Thyroid gland (tissue), 4 donors: Measurements from ENCODE around the gene RHBDD2. TPM values are rescaled to one million over a fixed set of nuclear protein-coding genes. Genes with fewer than 3 reads are reported as not detected.

ENCODE experiments used
- DNase-seq, 2 donors: peaks; one replicate each; pipeline ENCODE4 v3.0.0-alpha.2; 2019
- H3K27ac ChIP-seq, 3 donors: fragments of 200-600 bp; sonication (generic); 1 replicate in 2 of 3; 2 replicates in 1 of 3; pipeline ENCODE4 v1.5.1; 2016 to 2019; ENCODE audit warnings: mild to moderate bottlenecking in 1 of 3, moderate library complexity in 1 of 3
- H3K27me3 ChIP-seq: fragments of 200-600 bp; sonication (generic); one replicate; pipeline ENCODE4 v1.5.1; 2019
- H3K36me3 ChIP-seq, 2 donors: fragments of 200-600 bp; sonication (generic); one replicate each; pipeline ENCODE4 v1.5.1; 2016 to 2019
- H3K4me1 ChIP-seq, 2 donors: fragments of 200-600 bp; sonication (generic); one replicate each; pipeline ENCODE4 v1.5.1; 2017 to 2019
- H3K4me3 ChIP-seq, 3 donors: fragments of 200-600 bp; sonication (generic); replicated peaks in 1 of 3; 1 replicate in 2 of 3; 2 replicates in 1 of 3; pipeline ENCODE4 v1.5.1; 2016; ENCODE audit warnings: mild to moderate bottlenecking in 1 of 3
- H3K9me3 ChIP-seq: fragments of 200-600 bp; sonication (generic); one replicate; pipeline ENCODE4 v1.5.1; 2017
- CTCF ChIP-seq, 6 experiments: fragments of 200-600 bp in 3 of 6; fragments of 450-650 bp in 3 of 6; sonication (generic) in 3 of 6; IDR thresholded peaks; one replicate each; pipeline ENCODE4 v1.5.1; 2016 to 2019; ENCODE audit warnings: antibody characterized with exemption in 6 of 6, mild to moderate bottlenecking in 2 of 6, inconsistent platforms in 1 of 6, moderate library complexity in 1 of 6
- POLR2A ChIP-seq, 2 donors: fragments of 450-650 bp; IDR thresholded peaks; one replicate each; pipeline ENCODE4 v1.6.1; 2017; ENCODE audit warnings: antibody characterized with exemption in 2 of 2, mild to moderate bottlenecking in 2 of 2, moderate library complexity in 1 of 2
- WGBS, 2 donors: methylation state at CpG; one replicate each; pipeline ENCODE4 v1.1.5; 2017; 5-methylcytosine and 5-hydroxymethylcytosine counted together
- intact Hi-C: fragments of 100-400 bp; cut with DNase I; formaldehyde crosslinking; loops from one replicate; pipeline ENCODE4 v1.15.1; 2023
- total RNA-seq, 4 donors: library from RNA; depleted of rRNA; stranded (reverse); fragments of >200 nt; gene quantifications; one replicate each; pipeline ENCODE4 v1.2.3, GENCODE V29; 2016

Gene RHBDD2
- total RNA-seq, 4 donors from 2014 or later: 68.9 to 170 (median 129) TPM

GRCh38 chr7:75921479-75921878, 42.6 kb downstream of the RHBDD2 start:
- WGBS, 2 donors: 75 to 79% methylated on average over 14 of the region's 14 CpGs
- intact Hi-C loops: no loop called here
- Histone ChIP-seq H3K4me1 (peaks cover 93 to 100% of the 10 kb centered on the region in 2 donors), H3K4me3 (no peak overlapping the region), H3K9me3 (no peaks in the 10 kb centered on the region), H3K27me3 (no peaks in the 10 kb centered on the region), H3K27ac (peak overlapping the region; percentile 83 to 98 (median 94)), H3K36me3 (no peaks in the 10 kb centered on the region)
- no peak for DNase-seq
- no peak for TF ChIP-seq CTCF (IDR thresholded peaks at IDR 0.05)
- no peak for TF ChIP-seq POLR2A (IDR thresholded peaks at IDR 0.05)

GRCh38 chr7:75922966-75923603, 44.3 kb downstream of the RHBDD2 start:
- H3K27me3 ChIP-seq: no peaks in the 10 kb centered on the region
- intact Hi-C loops: no loop called here
- no peaks in the 10 kb centered on the region for H3K9me3 ChIP-seq
- H3K27ac ChIP-seq: peak overlapping the region; percentile 83 to 98 (median 94)
- 88 to 92% methylated on average over 9 of the region's 9 CpGs for WGBS, 2 donors
- TF ChIP-seq CTCF (IDR thresholded peaks at IDR 0.05): no peak
- H3K36me3 ChIP-seq: no peaks in the 10 kb centered on the region
- no peak for DNase-seq
- H3K4me1 ChIP-seq: peaks cover 84 to 87% of the 10 kb centered on the region in 2 donors
- H3K4me3 ChIP-seq: no peak overlapping the region

DNA sequence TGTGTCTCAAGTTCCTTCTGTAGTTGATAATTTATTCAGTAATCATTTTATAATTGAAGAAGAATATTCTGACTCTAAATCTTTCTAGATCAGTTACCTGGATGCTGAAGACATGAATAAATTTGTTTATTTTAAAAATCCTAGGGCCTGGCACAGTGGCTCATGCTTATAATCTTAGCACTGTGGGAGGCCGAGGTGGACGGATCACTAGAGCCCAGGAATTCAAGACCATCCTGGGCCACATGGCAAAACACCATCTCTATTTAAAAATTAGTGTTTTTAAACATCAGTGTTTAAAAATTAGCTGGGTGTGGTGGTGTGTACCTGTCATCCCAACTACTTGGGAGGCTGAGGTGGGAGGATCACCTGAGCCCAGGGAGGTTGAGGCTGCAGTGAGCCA, 45.4 kb downstream of the RHBDD2 start:
- Histone ChIP-seq H3K4me1 (peaks cover 72 to 84% of the 10 kb centered on the region in 2 donors), H3K9me3 (no peaks in the 10 kb centered on the region), H3K27me3 (no peaks in the 10 kb centered on the region), H3K36me3 (no peaks in the 10 kb centered on the region), H3K4me3 (no peak overlapping the region), H3K27ac (peak overlapping the region; percentile 83 to 98 (median 94))
- peak; percentile 72 to 75 for DNase-seq
- no peak for TF ChIP-seq CTCF (IDR thresholded peaks at IDR 0.05)
- intact Hi-C loops: no loop called here
- 20 to 40% methylated on average over 2 of the region's 2 CpGs for WGBS, 2 donors

GRCh38 chr7:75924889-75925288, 46.1 kb downstream of the RHBDD2 start:
- H3K4me1 ChIP-seq: peaks cover 66 to 78% of the 10 kb centered on the region in 2 donors
- H3K36me3 ChIP-seq: no peaks in the 10 kb centered on the region
- WGBS, 2 donors: 89 to 96% methylated on average over 2 of the region's 2 CpGs
- intact Hi-C loops: no loop called here
- DNase-seq: no peak
- H3K27ac ChIP-seq: peak overlapping the region; percentile 83 to 98 (median 94)
- no peaks in the 10 kb centered on the region for H3K9me3 ChIP-seq
- TF ChIP-seq POLR2A (IDR thresholded peaks at IDR 0.05): no peak
- no peak for TF ChIP-seq CTCF (IDR thresholded peaks at IDR 0.05)
- no peaks in the 10 kb centered on the region for H3K27me3 ChIP-seq
- H3K4me3 ChIP-seq: no peak overlapping the region

- Histone ChIP-seq H3K9me3 (no peaks in the 10 kb centered on the region), H3K27ac (peak overlapping the region; percentile 83 to 98 (median 94)), H3K4me1 (peaks cover 56 to 68% of the 10 kb centered on the region in 2 donors), H3K27me3 (no peaks in the 10 kb centered on the region), H3K36me3 (no peaks in the 10 kb centered on the region), H3K4me3 (no peak overlapping the region)
- peak in 1 of 2 donors; percentile 34 for TF ChIP-seq POLR2A (IDR thresholded peaks at IDR 0.05)
- TF ChIP-seq CTCF (IDR thresholded peaks at IDR 0.05): no peak
- intact Hi-C loops: no loop called here
- DNase-seq: peak; percentile 72 to 76
- WGBS, 2 donors: 63 to 71% methylated on average over 10 of the region's 10 CpGs
Measured at GRCh38 chr7:75925717-75926435, 47.0 kb downstream of the RHBDD2 start.
